ENCODE results near the gene ATP6V1G3. TPM values are rescaled to one million over a fixed set of nuclear protein-coding genes. Genes with fewer than 3 reads are reported as not detected.

Gene ATP6V1G3
- total RNA-seq, 4 donors from 2014 or later, result not detected

- H3K9me3 ChIP-seq, result no peaks in the 10 kb centered on the region
- no peak overlapping the region for H3K4me3 ChIP-seq
- no peaks in the 10 kb centered on the region for H3K4me1 ChIP-seq
- H3K27ac ChIP-seq, result no peak overlapping the region
- WGBS, 2 donors (ENCODE audit: low coverage in 1 of 2), result 55 to 60% methylated on average over 1 of the region's 1 CpG
- H3K27me3 ChIP-seq, result no peaks in the 10 kb centered on the region
- no peaks in the 10 kb centered on the region for H3K36me3 ChIP-seq
- TF ChIP-seq EP300 (IDR thresholded peaks at IDR 0.05) (no peak), POLR2A (IDR thresholded peaks at IDR 0.05) (no peak), POLR2AphosphoS5 (IDR thresholded peaks at IDR 0.05) (no peak), CTCF (IDR thresholded peaks at IDR 0.05) (no peak)
- ATAC-seq, result no peak
Observed at GRCh38 chr1:198563583-198563982, 23.1 kb upstream of the ATP6V1G3 start.

GRCh38 chr1:198560161-198560560 lies 19.7 kb upstream of the ATP6V1G3 start:
- Histone ChIP-seq H3K36me3 (no peaks in the 10 kb centered on the region), H3K4me1 (no peaks in the 10 kb centered on the region), H3K27ac (no peak overlapping the region), H3K4me3 (no peak overlapping the region), H3K9me3 (no peaks in the 10 kb centered on the region), H3K27me3 (no peaks in the 10 kb centered on the region)
- no peak for ATAC-seq
- no peak for TF ChIP-seq EP300 (IDR thresholded peaks at IDR 0.05)
- TF ChIP-seq POLR2A (IDR thresholded peaks at IDR 0.05), result no peak
- TF ChIP-seq POLR2AphosphoS5 (IDR thresholded peaks at IDR 0.05), result no peak
- TF ChIP-seq CTCF (IDR thresholded peaks at IDR 0.05), result no peak
- 42 to 46% methylated on average over 2 of the region's 2 CpGs for WGBS, 2 donors (ENCODE audit: low coverage in 1 of 2)

- Histone ChIP-seq H3K27me3 (no peaks in the 10 kb centered on the region), H3K36me3 (no peaks in the 10 kb centered on the region), H3K9me3 (no peaks in the 10 kb centered on the region), H3K27ac (no peak overlapping the region), H3K4me1 (no peaks in the 10 kb centered on the region), H3K4me3 (no peak overlapping the region)
- TF ChIP-seq CTCF (IDR thresholded peaks at IDR 0.05) (no peak), POLR2A (IDR thresholded peaks at IDR 0.05) (no peak), POLR2AphosphoS5 (IDR thresholded peaks at IDR 0.05) (no peak), EP300 (IDR thresholded peaks at IDR 0.05) (no peak)
- no peak for ATAC-seq
Observed at GRCh38 chr1:198559362-198559761, 18.9 kb upstream of the ATP6V1G3 start.

GRCh38 chr1:198558402-198558801 lies 17.9 kb upstream of the ATP6V1G3 start:
- no peaks in the 10 kb centered on the region for H3K27me3 ChIP-seq
- no peaks in the 10 kb centered on the region for H3K36me3 ChIP-seq
- no peak overlapping the region for H3K27ac ChIP-seq
- no peak overlapping the region for H3K4me3 ChIP-seq
- no peaks in the 10 kb centered on the region for H3K4me1 ChIP-seq
- H3K9me3 ChIP-seq, result no peaks in the 10 kb centered on the region
- TF ChIP-seq EP300 (IDR thresholded peaks at IDR 0.05), result no peak
- TF ChIP-seq POLR2A (IDR thresholded peaks at IDR 0.05), result no peak
- TF ChIP-seq POLR2AphosphoS5 (IDR thresholded peaks at IDR 0.05), result no peak
- no peak for TF ChIP-seq CTCF (IDR thresholded peaks at IDR 0.05)
- ATAC-seq, result no peak
- 73 to 100% methylated on average over 1 to 2 of the region's 2 CpGs for WGBS, 2 donors (ENCODE audit: low coverage in 1 of 2)

- no peak overlapping the region for H3K4me3 ChIP-seq
- no peak overlapping the region for H3K27ac ChIP-seq
- no peaks in the 10 kb centered on the region for H3K9me3 ChIP-seq
- H3K27me3 ChIP-seq, result no peaks in the 10 kb centered on the region
- H3K36me3 ChIP-seq, result no peaks in the 10 kb centered on the region
- ATAC-seq, result peak; percentile 28
- 52 to 68% methylated on average over 4 of the region's 4 CpGs for WGBS, 2 donors (ENCODE audit: low coverage in 1 of 2)
- H3K4me1 ChIP-seq, result no peaks in the 10 kb centered on the region
- TF ChIP-seq POLR2AphosphoS5 (IDR thresholded peaks at IDR 0.05) (no peak), EP300 (IDR thresholded peaks at IDR 0.05) (no peak), CTCF (IDR thresholded peaks at IDR 0.05) (no peak), POLR2A (IDR thresholded peaks at IDR 0.05) (no peak)
Observed at GRCh38 chr1:198556971-198557370, 16.5 kb upstream of the ATP6V1G3 start.

Data from gastroesophageal sphincter (tissue), 4 donors.